A673 (cell line): ENCODE measurements around the gene NEK7.

Source experiments
- EZH2 ChIP-seq: fragments of 200-600 bp; sonication (generic); IDR thresholded peaks from 2 replicates; pipeline ENCODE4 v1.6.1; 2017; ENCODE audit warnings: borderline replicate concordance, low read depth, mild to moderate bottlenecking, mixed read lengths, antibody characterized with exemption, low read length; ENCODE audit not compliant: poor library complexity, severe bottlenecking
- TF ChIP-seq, protein P1 (sequence below): fragments of 300-800, 200-600 bp; sonication (generic); conservative IDR thresholded peaks from 2 replicates; pipeline ENCODE4 v1.5.1; 2017; ENCODE audit warnings: low read depth, mild to moderate bottlenecking, antibody characterized with exemption, low read length, moderate library complexity, mixed read lengths

- TF ChIP-seq, protein P1, sequence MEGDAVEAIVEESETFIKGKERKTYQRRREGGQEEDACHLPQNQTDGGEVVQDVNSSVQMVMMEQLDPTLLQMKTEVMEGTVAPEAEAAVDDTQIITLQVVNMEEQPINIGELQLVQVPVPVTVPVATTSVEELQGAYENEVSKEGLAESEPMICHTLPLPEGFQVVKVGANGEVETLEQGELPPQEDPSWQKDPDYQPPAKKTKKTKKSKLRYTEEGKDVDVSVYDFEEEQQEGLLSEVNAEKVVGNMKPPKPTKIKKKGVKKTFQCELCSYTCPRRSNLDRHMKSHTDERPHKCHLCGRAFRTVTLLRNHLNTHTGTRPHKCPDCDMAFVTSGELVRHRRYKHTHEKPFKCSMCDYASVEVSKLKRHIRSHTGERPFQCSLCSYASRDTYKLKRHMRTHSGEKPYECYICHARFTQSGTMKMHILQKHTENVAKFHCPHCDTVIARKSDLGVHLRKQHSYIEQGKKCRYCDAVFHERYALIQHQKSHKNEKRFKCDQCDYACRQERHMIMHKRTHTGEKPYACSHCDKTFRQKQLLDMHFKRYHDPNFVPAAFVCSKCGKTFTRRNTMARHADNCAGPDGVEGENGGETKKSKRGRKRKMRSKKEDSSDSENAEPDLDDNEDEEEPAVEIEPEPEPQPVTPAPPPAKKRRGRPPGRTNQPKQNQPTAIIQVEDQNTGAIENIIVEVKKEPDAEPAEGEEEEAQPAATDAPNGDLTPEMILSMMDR, result no peak
- TF ChIP-seq EZH2, result no peak
Measured at GRCh38 chr1:198295971-198296370, 139.2 kb downstream of the NEK7 start.
